Effector CD8-positive, alpha-beta T cell (primary cell): ENCODE data around the gene ARHGAP22.
"Not testable (repeated sequence)": the region's sequence is repeated elsewhere in the genome, so short reads cannot be mapped to it uniquely, and the experiment has no call there.

Source experiments
- DNase-seq: peaks from one replicate; lab custom pipeline; 2025; lab: John Stamatoyannopoulos, UW
- total RNA-seq, 4 experiments: gene quantifications; one replicate each; lab custom pipeline; 2026; lab: John Stamatoyannopoulos, UW

The ARHGAP22 gene, protein sequence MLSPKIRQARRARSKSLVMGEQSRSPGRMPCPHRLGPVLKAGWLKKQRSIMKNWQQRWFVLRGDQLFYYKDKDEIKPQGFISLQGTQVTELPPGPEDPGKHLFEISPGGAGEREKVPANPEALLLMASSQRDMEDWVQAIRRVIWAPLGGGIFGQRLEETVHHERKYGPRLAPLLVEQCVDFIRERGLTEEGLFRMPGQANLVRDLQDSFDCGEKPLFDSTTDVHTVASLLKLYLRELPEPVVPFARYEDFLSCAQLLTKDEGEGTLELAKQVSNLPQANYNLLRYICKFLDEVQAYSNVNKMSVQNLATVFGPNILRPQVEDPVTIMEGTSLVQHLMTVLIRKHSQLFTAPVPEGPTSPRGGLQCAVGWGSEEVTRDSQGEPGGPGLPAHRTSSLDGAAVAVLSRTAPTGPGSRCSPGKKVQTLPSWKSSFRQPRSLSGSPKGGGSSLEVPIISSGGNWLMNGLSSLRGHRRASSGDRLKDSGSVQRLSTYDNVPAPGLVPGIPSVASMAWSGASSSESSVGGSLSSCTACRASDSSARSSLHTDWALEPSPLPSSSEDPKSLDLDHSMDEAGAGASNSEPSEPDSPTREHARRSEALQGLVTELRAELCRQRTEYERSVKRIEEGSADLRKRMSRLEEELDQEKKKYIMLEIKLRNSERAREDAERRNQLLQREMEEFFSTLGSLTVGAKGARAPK
- 0 to 0.54 (median 0.17) reads per million in 4 experiments for total RNA-seq

DNA sequence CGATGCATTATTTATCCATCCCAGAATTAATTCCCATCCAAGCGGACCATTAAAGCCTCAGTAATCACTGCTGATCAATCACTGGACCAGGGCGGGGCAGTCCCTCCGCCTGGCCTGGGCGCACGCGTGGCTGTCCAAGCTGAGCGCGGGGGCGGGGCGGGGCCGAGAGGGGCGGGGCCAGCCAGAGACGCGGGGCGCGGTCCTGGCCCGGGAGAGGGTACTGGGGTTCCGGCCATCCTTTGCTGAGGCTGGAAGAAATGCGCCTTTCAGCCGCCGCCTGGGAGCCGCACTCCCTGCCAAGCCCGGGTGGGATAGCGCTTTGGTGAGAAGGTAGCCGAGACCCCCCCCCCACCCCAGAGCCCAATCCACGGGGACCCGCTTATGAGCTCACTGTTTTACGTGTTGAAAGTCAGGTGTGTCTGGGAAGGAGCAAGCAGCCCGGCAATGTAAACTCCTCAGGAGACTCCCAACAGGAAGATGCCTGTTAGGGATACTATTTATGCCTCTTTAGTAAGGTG is at the start of gene ARHGAP22:
Gene ARHGAP22, minus strand, starts transcription at position 83 of the 518 bp plus-strand sequence. CDS start 277 bp downstream, outside the sequence.
- DNase-seq: no peak

DNA sequence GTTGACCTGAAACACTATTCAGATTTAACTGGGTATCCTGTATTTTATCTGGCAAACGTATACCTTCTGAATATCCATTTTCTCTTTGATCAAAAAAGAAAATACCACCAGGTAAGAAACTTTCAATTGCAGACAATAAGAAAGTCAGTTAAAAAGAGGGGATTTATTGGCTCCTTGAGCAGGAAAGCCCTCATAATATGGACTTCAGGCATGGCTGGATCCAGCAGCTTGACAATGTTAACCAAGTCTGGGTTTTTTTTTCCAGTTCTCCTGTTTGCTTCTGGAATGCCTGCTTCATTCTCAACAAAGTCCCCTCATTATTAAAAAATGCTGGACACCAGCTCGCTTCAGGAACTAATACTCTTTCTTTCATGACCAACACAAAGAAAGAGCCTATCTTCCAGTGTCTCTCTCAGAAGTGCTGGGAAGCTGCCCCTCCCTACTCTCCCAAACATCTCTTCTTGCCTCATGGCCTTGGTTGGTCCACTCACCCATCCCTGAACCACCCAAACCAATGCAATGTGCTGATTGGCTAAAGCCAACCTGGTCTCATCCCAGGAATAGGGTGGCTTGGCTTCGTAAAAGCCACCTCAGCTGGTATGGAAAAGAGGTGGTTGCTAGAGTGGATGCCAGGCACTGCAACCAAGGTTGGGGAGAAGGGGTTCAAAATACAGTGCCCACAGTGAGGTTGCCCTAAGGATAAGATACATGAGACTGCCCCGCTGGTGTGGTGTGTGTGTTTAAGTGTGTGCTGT is 49.2 kb upstream of the ARHGAP22 start:
- no peak for DNase-seq

DNA sequence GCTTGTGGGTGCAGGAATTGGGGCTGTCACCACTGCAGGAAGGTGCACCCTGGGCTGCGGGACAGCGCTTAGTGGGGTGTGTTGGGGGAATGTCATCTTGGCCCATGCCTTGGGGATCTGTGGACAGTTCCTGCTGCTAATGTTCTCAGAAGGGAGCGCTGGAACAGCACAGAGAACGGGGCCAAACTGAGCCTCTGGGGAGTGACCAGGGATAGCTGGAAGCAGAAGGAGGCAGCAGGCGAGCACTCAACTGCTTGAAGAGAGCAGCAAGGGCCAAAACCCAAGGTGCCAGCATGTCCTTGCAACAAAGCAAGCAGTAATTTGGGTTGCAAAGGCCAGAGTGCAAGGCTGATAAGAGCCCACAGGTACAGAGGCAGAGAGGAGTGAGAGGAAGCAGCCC is 48.5 kb upstream of the ARHGAP22 start:
- no peak for DNase-seq

DNA sequence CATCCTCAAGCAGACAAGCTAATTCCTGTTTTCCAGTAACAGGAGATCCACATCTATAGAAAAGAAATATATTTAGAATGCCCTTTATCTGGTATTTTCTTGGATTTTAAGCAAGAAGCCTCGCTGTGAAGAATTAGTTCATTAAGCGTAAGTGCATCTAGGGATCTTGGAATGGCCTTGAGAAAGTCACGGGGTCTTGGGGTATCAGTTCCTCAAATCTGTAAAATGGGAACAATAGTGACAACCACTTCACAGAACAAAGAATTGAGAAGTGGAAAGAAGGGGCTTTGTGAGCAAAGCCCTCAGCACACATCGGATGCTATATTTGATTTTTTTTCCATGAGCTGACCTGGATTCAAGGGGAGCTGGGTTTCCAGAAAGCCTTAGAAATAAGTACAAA is 47.5 kb upstream of the ARHGAP22 start:
- no peak for DNase-seq

DNA sequence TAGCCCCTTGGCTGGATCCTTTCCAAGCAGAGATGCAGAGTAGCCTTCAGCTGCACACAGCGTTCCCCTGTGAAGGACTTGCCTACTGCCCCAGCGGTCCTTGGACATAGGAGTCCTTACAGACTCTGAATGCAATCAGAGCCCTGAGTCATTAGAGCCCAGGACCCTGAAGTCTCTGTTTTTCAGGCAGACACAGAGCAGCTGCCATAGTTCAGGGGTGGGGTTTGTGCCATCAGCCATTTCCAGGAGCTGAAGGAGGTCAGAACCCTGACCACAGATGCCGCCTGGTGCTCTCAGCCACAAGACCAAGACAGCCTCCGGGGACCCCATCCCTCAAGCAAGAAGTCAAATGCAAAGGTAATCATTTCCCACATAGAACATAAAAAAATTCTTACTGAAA is 47.0 kb upstream of the ARHGAP22 start:
- DNase-seq: no peak

DNA sequence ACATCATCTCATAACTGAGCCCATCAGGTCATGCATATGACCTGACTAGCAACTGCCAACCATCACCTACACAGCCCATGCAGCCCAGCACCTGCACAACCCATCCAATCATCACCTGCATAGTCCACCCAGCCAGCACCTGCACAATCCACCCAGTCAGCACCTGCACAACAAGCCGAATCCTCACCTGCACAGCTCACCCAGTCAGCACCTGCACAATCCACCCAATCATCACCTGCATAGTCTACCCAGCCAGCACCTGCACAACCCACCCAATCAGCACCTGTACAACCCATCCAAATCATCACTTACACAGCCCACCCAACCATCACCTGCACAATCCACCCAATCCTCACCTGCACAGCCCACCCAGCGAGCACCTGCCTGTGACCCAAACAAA is 46.4 kb upstream of the ARHGAP22 start:
- no peak for DNase-seq

DNA sequence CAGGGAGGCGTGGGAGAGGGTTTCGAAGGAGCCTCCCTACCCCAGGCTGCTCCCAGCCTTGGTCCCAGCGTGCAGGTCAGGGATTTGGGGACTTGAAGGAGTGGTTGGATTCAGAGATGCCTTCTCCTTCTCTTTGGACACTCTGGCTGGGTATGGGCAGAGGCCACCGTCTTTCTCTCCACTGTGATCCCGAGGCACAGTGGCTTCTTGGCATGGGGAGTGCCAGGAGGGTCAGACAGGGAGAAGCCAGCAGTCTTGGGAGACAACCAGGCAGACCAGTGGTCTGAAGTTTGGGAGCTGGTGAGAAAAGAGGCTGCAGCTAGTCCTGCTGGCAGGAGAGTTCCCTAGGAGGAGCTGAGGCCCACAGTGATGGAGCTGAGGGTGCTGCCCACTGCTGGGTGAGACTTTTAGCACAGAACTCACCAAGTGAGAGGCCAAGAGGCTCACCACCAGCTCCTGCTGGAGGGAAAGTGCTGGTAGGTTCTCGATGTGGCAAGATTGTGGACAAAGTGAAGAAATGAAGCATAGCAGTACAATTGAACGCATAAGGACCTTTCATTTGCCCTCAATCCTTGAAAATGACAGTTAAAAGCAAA is 44.6 kb upstream of the ARHGAP22 start:
- no peak for DNase-seq

DNA sequence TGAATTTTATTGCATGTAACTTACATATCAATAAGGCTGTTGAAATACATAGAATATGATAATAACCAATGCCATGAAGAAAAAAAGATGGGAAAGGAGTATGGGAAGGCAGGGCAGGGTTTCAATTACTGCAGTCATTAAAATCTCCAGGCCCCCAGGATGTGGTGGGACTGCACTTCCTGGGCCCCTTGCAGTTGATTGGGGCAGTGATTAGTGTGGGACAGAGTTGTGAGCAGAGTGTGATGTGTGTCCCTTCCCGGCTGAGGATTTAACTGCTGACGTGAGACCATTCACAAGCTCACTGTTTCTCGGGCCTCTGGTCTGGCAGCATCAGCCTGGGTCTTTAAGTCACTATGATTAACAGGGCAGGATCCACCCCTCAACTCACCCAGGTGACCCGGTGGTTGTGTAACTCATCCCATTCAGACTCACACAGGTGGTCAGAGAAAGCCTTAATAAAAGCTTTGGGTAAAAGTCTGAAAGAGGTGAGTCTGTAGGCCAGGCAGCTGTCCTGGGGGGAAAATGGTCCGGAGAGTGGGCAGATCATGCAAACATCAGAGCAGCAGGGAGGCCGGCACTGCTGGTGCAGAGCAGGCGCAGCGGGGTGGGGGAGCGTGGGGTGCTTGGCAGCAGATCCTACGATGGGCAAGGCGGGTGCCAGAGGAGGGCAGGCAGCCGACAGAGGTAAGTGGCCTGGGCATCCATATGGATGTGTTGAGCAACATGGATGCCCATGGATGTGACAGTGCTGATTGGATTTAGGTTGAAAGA is 43.5 kb upstream of the ARHGAP22 start:
- no peak for DNase-seq

DNA sequence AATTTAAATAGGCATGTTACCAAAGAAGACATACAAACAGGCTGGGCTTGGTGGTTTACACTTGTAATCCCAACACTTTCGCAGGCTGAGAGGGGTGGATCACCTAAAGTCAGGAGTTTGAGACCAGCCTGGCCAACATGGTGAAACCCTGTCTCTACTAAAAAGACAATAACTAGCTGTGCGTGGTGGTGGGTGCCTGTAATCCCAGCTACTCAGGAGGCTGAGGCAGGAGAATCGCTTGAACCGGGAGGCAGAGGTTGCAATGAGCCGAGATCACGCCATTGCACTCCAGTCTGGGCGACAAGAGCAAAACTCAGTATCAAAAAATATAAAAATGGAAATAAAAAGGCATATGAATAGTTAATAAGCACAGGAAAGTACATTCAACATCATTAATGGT is 42.2 kb upstream of the ARHGAP22 start:
- not testable (repeated sequence) for DNase-seq

DNA sequence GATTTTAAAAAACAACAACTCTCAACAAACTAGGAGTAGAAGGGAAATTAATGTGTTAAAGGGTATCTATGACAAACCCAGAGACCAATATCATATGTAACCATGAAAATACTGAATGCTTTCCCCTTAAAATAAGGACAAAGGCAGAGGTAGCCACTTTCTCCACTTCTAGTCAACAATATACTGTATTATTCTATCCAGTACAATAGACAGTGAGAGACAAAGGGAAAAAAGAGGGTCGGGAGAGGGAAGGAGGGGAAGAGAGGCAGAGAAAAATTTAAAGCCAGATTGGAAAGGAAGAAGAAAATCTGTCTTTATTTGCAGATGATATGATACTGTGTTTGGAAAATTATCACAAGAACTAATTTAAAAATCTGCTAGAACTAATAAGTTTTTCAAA is 40.7 kb upstream of the ARHGAP22 start:
- no peak for DNase-seq

DNA sequence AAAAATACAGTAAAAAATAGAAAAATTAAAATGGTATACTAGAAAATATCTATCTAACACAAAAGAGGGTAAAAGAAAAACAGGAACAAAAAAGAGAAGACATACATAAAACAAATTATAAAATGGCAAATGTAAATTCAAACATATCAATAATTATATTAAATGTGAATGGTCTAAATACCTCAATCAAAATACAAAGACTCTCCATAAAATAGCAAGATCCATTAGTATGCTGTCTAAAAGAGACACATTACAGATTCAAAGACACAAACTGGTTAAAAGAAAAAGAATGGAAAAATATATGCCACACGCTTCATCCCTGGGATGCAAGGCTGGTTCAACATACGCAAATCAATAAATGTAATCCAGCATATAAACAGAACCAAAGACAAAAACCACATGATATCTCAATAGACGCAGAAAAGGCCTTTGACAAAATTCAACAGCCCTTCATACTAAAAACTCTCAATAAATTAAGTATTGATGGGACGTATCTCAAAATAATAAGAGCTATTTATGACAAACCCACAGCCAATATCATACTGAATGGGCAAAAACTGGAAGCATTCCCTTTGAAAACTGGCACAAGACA is 36.3 kb upstream of the ARHGAP22 start:
- not testable (repeated sequence) for DNase-seq

DNA sequence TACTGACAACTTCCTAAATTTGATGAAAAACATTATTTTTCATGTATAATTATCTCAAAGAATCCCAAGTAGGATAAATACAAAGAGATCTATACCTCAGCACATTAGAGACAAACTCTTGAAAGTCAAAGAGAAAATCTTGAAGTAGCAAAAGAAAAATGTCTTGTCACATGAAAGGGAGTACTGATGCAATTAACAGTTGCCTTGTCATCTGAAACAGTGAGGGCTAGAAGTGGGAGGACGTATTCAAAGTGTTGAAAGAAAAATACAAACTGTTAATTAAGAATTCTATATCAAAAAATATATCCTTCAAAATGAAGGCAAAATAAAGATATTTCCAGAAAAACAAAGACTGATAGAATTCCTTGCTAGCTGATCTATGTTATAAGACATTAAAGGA is 35.5 kb upstream of the ARHGAP22 start:
- no peak for DNase-seq

DNA sequence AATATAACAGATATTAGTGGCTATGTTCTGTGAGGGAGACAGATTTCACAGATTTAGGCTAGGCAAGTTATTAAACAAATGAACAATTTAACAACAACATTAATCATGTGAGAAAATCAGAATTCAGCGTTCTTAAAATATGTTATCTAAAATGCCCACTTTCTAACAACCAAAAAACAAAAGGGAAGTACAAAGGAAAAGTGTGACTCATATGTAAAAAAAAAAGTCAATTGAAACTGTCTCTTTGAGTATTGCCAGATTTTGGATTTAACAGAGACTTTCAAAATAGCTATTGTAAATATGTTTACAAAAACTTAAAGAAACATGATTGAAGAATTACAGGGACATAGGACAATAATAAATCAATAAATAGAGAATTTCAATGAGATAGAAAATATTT is 34.8 kb upstream of the ARHGAP22 start:
- DNase-seq: no peak

DNA sequence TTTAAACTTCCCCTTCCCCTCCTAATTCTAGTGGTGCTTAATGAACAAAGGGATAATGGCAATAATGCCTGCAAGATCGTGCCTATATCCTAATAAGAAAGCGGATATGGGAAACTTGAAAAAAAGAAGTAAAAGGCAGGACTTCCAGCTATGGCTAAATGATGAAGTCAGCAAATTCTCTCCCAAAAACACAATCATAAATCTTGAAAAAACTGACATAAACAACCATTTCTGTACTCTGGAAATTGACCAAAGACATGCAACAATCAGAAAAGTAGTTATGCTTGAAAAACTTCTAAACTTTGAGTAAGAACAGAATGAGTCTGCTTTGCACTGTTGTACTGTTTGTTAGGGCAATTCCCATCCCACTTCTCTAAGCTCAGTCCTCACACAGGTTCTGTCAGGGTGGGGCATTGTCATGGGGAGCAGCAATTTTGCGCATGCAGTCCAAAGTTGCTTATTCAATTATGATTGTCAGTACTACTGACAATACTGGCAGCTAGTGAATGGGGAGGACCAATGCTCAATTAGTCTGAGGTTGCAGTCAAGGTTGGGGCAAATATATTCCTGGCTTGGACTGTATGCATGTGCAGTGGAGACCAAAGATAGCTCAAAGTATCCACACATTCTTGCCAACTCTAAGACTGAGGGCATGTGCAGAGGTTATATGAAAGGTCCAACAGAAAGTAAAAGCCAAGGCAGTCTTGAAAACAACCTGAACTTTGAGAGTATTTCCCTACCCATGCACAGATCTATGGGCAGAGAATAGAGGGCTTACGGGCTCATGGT is 34.1 kb upstream of the ARHGAP22 start:
- no peak for DNase-seq

DNA sequence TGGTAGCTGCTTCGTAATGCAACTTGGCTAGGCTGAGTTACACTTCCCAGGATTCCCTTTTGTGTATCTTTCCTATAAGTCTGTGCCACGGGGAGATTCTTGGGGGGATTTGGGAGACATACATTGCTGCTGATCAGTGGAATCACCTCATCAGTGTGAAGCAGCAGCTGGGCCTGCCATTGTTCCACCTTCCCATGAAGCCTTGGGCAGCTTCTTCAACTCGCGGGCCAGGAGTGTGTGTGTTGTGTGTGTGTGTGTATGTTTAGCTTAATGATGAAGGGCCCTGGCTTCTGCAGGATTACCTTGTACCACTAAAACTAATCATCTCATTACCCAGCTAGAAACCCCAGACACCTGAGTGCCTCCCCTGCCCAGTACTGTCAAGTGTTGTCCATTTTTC is 33.3 kb upstream of the ARHGAP22 start:
- DNase-seq: no peak

DNA sequence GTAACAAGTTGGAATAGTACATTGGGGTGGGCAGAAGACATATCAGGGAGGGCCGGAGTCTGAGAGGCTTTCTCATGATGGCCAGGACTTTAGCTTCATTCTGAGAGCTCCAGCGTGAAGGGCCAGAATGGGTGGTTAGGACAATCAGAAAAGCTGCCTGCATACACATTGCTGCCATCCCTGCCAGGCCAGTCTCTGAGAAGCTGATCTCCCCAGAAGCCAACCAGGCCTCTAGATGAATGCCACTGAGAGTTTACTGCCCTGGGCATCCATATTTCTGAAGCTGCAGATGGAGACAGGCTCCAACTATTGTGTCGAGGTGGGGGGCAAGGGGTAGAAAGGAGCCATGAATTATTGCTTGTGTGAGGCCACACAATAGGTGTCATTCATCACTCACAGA is 32.0 kb upstream of the ARHGAP22 start:
- DNase-seq: no peak

DNA sequence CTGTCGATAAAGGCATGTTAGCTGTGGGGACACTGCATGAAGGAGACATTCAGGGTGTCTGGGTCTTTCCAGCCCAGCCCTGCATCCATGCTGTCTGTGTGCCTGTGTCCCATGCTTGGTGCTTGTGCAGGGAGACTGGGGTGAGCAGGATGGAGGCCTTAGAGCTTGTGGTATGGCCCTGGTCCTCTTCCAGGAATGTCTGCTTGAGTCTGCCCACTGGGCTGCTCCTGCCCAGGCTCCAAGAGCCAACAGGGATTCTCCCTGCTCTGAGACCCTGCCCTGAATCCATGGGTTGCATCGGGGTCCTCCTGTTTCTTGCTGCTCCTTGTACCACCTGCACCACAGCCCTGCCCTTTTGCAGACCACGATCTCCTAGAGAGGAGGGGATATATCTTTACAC is 31.4 kb upstream of the ARHGAP22 start:
- no peak for DNase-seq

DNA sequence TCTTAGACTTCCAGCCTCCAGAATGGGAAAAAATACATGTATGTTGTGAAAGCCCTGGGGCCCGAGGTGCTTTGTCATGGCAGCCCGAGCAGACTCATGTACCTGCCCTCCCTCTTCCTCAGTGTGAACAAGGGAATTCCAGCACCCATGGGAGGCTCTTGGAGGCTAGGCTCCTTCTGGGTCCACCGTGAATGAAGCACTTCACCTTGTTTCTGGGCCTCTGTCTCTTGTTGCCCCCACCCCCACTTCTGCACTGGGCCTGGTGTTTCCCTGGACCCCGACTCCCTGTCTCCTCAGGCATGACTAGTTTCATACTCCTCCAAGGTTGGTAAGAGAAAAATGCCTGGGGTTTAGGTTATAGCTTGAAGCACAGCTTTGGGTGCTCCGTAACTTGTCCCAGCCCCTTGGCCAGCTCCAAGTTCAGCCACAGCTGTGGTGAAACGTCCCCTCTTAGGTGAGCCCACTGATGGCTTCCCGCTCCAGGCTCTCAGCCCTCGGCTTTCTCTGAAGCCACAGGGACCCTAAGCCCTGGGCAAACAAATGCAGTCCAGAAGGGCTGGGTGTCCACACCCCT is 30.2 kb upstream of the ARHGAP22 start:
- no peak for DNase-seq

DNA sequence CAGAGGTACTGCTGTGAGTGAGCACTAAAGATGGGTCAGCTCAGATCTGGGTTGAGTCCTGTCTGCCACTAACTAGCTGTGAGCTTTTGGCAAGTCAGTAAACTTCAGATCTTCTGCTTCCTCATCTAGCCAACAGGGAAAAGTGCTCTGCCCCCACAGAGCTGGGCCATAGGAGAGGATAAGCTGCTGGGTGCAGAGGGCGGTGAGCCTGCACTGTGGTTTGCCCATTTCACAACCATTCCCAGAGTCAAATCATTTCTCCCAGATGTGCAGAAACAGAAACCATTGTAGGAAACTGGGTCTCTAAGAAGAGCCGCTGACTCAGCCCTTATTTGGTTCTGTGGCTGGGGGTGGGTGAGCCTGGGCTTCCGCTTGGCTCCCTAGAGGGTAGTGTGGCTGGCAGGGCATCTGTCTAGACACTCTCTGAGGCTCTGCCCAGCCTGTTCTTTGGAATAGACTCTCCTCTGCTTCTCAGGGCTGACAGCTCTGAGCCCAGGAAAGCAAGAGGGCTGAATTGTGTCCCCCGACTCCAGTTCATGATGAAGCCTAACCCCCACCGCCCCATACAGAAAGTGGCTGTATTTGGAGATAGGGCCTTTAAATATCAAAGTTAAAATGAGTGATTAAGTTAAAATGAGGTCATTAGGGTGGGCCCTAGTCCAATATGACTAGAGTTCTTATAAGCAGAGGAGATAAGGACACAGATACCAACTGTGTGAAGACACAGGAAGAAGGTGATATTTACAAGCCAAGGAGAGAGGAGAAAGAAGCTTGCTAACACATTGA is 29.5 kb upstream of the ARHGAP22 start:
- DNase-seq: no peak
